Measurements from ENCODE around the gene CD86.

DNA sequence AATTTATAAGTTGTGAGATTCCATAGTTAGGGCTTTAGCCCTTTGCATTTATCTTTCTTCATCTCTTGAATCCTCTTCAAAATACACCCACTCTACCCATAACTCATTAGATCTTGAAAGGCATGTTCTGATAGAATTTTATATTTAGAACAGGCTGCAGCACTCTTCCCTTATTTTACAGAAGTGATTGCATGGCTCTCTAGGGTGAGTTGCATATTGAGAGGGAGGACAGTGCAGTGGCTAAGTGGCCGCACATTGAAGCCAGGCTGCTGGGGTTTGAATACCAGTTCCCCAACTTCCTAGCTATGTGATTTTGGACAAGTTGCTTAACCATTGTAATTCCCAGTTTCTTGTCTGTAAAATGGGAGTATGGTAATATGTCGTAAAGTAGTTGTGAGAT is 2.5 kb downstream of the CD86 start:
- TF ChIP-seq, protein P1, sequence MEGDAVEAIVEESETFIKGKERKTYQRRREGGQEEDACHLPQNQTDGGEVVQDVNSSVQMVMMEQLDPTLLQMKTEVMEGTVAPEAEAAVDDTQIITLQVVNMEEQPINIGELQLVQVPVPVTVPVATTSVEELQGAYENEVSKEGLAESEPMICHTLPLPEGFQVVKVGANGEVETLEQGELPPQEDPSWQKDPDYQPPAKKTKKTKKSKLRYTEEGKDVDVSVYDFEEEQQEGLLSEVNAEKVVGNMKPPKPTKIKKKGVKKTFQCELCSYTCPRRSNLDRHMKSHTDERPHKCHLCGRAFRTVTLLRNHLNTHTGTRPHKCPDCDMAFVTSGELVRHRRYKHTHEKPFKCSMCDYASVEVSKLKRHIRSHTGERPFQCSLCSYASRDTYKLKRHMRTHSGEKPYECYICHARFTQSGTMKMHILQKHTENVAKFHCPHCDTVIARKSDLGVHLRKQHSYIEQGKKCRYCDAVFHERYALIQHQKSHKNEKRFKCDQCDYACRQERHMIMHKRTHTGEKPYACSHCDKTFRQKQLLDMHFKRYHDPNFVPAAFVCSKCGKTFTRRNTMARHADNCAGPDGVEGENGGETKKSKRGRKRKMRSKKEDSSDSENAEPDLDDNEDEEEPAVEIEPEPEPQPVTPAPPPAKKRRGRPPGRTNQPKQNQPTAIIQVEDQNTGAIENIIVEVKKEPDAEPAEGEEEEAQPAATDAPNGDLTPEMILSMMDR (IDR thresholded peaks at IDR 0.05), result no peak
- TF ChIP-seq POLR2A (IDR thresholded peaks at IDR 0.05), result no peak

All from sigmoid colon (tissue), 3 donors.